Colonic mucosa (tissue), 4 donors: ENCODE results near the gene GNG3. TPM values are rescaled to one million over a fixed set of nuclear protein-coding genes. Genes with fewer than 3 reads are reported as not detected.

Experiments used
- DNase-seq: peaks from one replicate; pipeline ENCODE4 v3.0.0-alpha.2; 2020
- H3K27ac ChIP-seq: fragments of 200-600 bp; one replicate; pipeline ENCODE4 v1.8.0; 2021
- H3K27me3 ChIP-seq: fragments of 200-600 bp; one replicate; pipeline ENCODE4 v1.8.0; 2021
- H3K36me3 ChIP-seq: fragments of 200-600 bp; one replicate; pipeline ENCODE4 v1.8.0; 2021
- H3K4me1 ChIP-seq: fragments of 200-600 bp; one replicate; pipeline ENCODE4 v1.8.0; 2021; ENCODE audit warnings: mild to moderate bottlenecking
- H3K4me3 ChIP-seq: fragments of 200-600 bp; one replicate; pipeline ENCODE4 v1.8.0; 2021
- H3K9ac ChIP-seq, 2 donors: one replicate each; pipeline ENCODE4 v1.7.0; 2013; ENCODE audit warnings: control low read depth in 2 of 2, low read depth in 2 of 2, low read length in 2 of 2
- H3K9me3 ChIP-seq: fragments of 200-600 bp; one replicate; pipeline ENCODE4 v1.8.0; 2021
- CTCF ChIP-seq: fragments of 200-600 bp; IDR thresholded peaks from one replicate; pipeline ENCODE4 v1.8.0; 2022; ENCODE audit warnings: antibody characterized with exemption, mild to moderate bottlenecking
- intact Hi-C: fragments of 100-400 bp; cut with DNase I; formaldehyde crosslinking; loops from one replicate; pipeline ENCODE4 v1.14.1; 2022
- total RNA-seq, 2 donors: library from RNA; stranded (reverse); fragmentation: NEBNext Ultra II Directional in 1 of 2; extraction: Animal tissue kit (Norgen Biotek cat#: 25700) in 1 of 2; gene quantifications; one replicate each; pipeline ENCODE4 v1.2.1, GENCODE V29; 2021
- donor health status: healthy.
- donor health status: DM: no; HTN: no; CAD: no.
- donor health status: DM: no; HTN: no; CAD: no.

Gene GNG3
- total RNA-seq, 2 donors from 2014 or later: 0.56 TPM; not detected in 1

GRCh38 chr11:62752994-62753735, 45.7 kb downstream of the GNG3 start:
- Histone ChIP-seq H3K27ac (peak overlapping the region; percentile 92), H3K27me3 (no peaks in the 10 kb centered on the region), H3K36me3 (no peaks in the 10 kb centered on the region), H3K4me3 (peak overlapping the region; percentile 57), H3K9ac (peak overlapping the region; percentile 61 to 86), H3K9me3 (no peaks in the 10 kb centered on the region), H3K4me1 (peaks cover 8% of the 10 kb centered on the region)
- DNase-seq: peak; percentile 25
- intact Hi-C loops: no loop called here
- TF ChIP-seq CTCF: no peak

DNA sequence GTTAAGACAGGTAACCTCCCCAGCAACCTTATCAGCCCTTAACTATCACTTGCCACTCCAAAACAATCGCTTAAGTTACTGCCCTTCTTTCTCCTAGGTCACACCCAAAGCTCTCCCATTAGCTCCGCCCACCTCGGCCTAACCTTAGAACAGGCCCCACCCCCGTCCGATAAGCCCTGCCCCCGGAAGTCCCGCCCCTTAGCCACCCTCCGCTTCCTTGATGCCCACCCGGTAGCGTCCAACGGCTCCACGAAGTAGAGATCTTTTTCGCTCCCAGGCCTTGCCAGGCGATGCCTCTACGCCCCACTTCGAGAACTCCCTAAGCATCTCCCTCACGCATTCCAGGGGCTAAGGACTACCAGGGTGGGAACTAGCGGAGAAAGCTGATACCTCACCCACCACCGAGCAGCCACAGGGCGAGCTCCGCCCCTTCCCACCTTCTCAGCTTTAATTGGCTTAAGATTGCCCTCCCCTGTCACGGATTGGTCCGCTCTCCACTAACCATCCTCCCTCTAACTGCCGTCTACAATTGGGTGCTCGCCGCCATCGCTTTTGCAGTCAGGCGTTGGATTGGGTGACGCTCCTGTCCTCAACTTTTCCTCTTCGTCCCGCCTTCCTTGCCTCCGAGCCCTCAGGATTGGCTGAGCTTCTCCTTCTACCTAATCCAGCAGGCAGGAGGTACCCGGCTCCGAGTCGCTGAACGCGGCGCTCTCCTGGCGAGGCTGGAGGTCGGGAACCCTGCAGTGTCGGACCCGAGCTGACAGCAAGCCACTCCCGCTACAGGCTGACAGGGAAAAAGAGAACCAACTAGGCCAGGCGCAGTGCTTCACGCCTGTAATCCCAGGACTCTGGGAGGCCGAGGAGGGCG, 46.5 kb downstream of the GNG3 start, which contains the start of gene ZBTB3:
ZBTB3 (minus strand) TSS at position 425 of the 868 bp plus-strand sequence. CDS start 496 bp downstream, outside the sequence.
- Histone ChIP-seq H3K4me3 (peak within 1 kb of the TSS; percentile 57), H3K27me3 (no peaks in the 10 kb centered on the region), H3K27ac (peak within 1 kb of the TSS; percentile 92), H3K36me3 (no peaks in the 10 kb centered on the region), H3K4me1 (peaks cover 8% of the 10 kb centered on the region), H3K9me3 (no peaks in the 10 kb centered on the region), H3K9ac (peak within 1 kb of the TSS; percentile 79 to 86)
- intact Hi-C loops: no loop called here
- TF ChIP-seq CTCF: no peak
- peak; percentile 99 for DNase-seq

GRCh38 chr11:62755086-62755615, 47.7 kb downstream of the GNG3 start:
- TF ChIP-seq CTCF: no peak
- H3K27ac ChIP-seq: no peak overlapping the region
- peaks cover 8% of the 10 kb centered on the region for H3K4me1 ChIP-seq
- H3K9ac ChIP-seq: peak overlapping the region in 1 of 2 donors; percentile 40
- H3K9me3 ChIP-seq: no peaks in the 10 kb centered on the region
- no peaks in the 10 kb centered on the region for H3K36me3 ChIP-seq
- no peak for DNase-seq
- H3K4me3 ChIP-seq: no peak overlapping the region
- H3K27me3 ChIP-seq: no peaks in the 10 kb centered on the region
- intact Hi-C loops: no loop called here

GRCh38 chr11:62757846-62758788, 50.6 kb downstream of the GNG3 start:
- Histone ChIP-seq H3K4me3 (no peak overlapping the region), H3K9me3 (no peaks in the 10 kb centered on the region), H3K36me3 (no peaks in the 10 kb centered on the region), H3K27me3 (no peaks in the 10 kb centered on the region), H3K27ac (no peak overlapping the region), H3K9ac (no peak overlapping the region), H3K4me1 (peaks cover 11% of the 10 kb centered on the region)
- intact Hi-C loops: no loop called here
- no peak for DNase-seq
- TF ChIP-seq CTCF: no peak

Other genes with a start within 250 kb of the GNG3 start
- gene AHNAK, start 160.9 kb upstream of the GNG3 start, total RNA-seq: 100 to 1,000 TPM; 458 to 631 TPM
- gene EEF1G, start 133.8 kb upstream of the GNG3 start, total RNA-seq: 1,000 to 10,000 TPM; 1,328 to 1,358 TPM
- gene TUT1, start 116.2 kb upstream of the GNG3 start, total RNA-seq: 10 to 100 TPM; 11.1 to 26.2 TPM
- 100 to 1,000 TPM in 1 of 2 donors, 10 to 100 TPM in 1; 91.0 to 133 TPM for gene MTA2, start 105.8 kb upstream of the GNG3 start, total RNA-seq
- gene EML3, start 94.9 kb upstream of the GNG3 start, total RNA-seq: 10 to 100 TPM; 37.5 to 58.7 TPM
- gene ROM1, start 94.4 kb upstream of the GNG3 start, total RNA-seq: 1 to 10 TPM; 3.2 to 3.6 TPM
- gene B3GAT3, start 85.7 kb upstream of the GNG3 start, total RNA-seq: 10 to 100 TPM; 21.8 to 37.7 TPM
- gene GANAB, start 61.1 kb upstream of the GNG3 start, total RNA-seq: 100 to 1,000 TPM; 252 to 303 TPM
- gene INTS5, start 54.4 kb upstream of the GNG3 start, total RNA-seq: 10 to 100 TPM; 19.1 to 27.7 TPM
- 100 to 1,000 TPM in 1 of 2 donors, 10 to 100 TPM in 1; 57.9 to 105 TPM for gene C11orf98, start 42.5 kb upstream of the GNG3 start, total RNA-seq
- 10 to 100 TPM in 1 of 2 donors, 1 to 10 TPM in 1; 9.4 to 27.0 TPM for gene CSKMT, start 42.4 kb upstream of the GNG3 start, total RNA-seq
- 10 to 100 TPM; 13.9 to 23.2 TPM for gene UQCC3, start 36.0 kb upstream of the GNG3 start, total RNA-seq
- 10 to 100 TPM in 1 of 2 donors, 1 to 10 TPM in 1; 7.1 to 12.3 TPM for gene LBHD1, start 35.4 kb upstream of the GNG3 start, total RNA-seq
- 10 to 100 TPM; 74.8 to 87.8 TPM for gene UBXN1, start 28.6 kb upstream of the GNG3 start, total RNA-seq
- 1 to 10 TPM in 1 of 2 donors, under 1 TPM in 1; 0.82 to 3.3 TPM for gene LRRN4CL, start 18.1 kb upstream of the GNG3 start, total RNA-seq
- gene BSCL2, start 252 bp upstream of the GNG3 start, total RNA-seq: 10 to 100 TPM; 36.5 to 65.5 TPM
- gene HNRNPUL2, start 19.8 kb downstream of the GNG3 start, total RNA-seq: 10 to 100 TPM; 50.5 to 59.3 TPM
- 10 to 100 TPM; 34.2 to 39.8 TPM for gene TTC9C, start 20.8 kb downstream of the GNG3 start, total RNA-seq
- gene ZBTB3, start 46.5 kb downstream of the GNG3 start, total RNA-seq: 10 to 100 TPM; 10.8 to 18.7 TPM
- 10 to 100 TPM; 40.3 to 54.5 TPM for gene POLR2G, start 53.9 kb downstream of the GNG3 start, total RNA-seq
- 10 to 100 TPM; 15.3 to 26.6 TPM for gene TAF6L, start 63.7 kb downstream of the GNG3 start, total RNA-seq
- gene TMEM179B, start 79.7 kb downstream of the GNG3 start, total RNA-seq: 10 to 100 TPM; 46.7 to 54.5 TPM
- gene TMEM223, start 84.3 kb downstream of the GNG3 start, total RNA-seq: 10 to 100 TPM; 15.8 to 26.0 TPM
- 10 to 100 TPM; 39.2 to 50.9 TPM for gene NXF1, start 97.8 kb downstream of the GNG3 start, total RNA-seq
- 10 to 100 TPM; 38.0 to 43.3 TPM for gene STX5, start 124.4 kb downstream of the GNG3 start, total RNA-seq
- not detected for gene TEX54, start 125.2 kb downstream of the GNG3 start, total RNA-seq
- 10 to 100 TPM; 27.4 to 43.3 TPM for gene WDR74, start 131.9 kb downstream of the GNG3 start, total RNA-seq
- gene SLC3A2, start 173.2 kb downstream of the GNG3 start, total RNA-seq: 100 to 1,000 TPM in 1 of 2 donors, 10 to 100 TPM in 1; 70.4 to 116 TPM
- 1 to 10 TPM; 1.2 to 1.8 TPM for gene CHRM1, start 213.7 kb downstream of the GNG3 start, total RNA-seq